ENCODE data around the gene LZTS2. TPM values are rescaled to one million over a fixed set of nuclear protein-coding genes. Genes with fewer than 3 reads are reported as not detected.

The LZTS2 gene
- total RNA-seq, 1 experiment from 2014 or later, result 93.0 TPM

GRCh38 chr10:100977436-100977835 lies 22.2 kb upstream of the LZTS2 start:
- CTCF ChIA-PET, result no interaction called here
- DNase-seq (ENCODE audit: low read depth, low spot score), result no peak
- Histone ChIP-seq H3K36me3 (ENCODE audit: control insufficient read depth in 1 of 2, insufficient read depth in 2 of 2, low read length in 2 of 2) (peaks cover 4 to 14% of the 10 kb centered on the region in 2 experiments; a peak in 3 of 4 replicates), H4K20me1 (ENCODE audit: insufficient read depth) (no peaks in the 10 kb centered on the region), H2AFZ (ENCODE audit: low read depth, low read length, poor library complexity, severe bottlenecking) (no peak overlapping the region), H3K27me3 (ENCODE audit: insufficient read depth, low read length) (no peaks in the 10 kb centered on the region), H3K9me3 (ENCODE audit: control insufficient read depth in 1 of 2, insufficient read depth in 1 of 2, low read depth in 1 of 2, low read length in 2 of 2) (no peaks in the 10 kb centered on the region), H3K9me2 (ENCODE audit: insufficient read depth) (no peaks in the 10 kb centered on the region), H3K4me2 (ENCODE audit: low read length) (no peak overlapping the region), H3K4me1 (ENCODE audit: control insufficient read depth in 1 of 2, insufficient read depth in 2 of 2, low read length in 2 of 2) (peaks cover 3 to 8% of the 10 kb centered on the region in 2 experiments; a peak in 3 of 4 replicates), H3K27ac (ENCODE audit: low read depth, low read length) (no peak overlapping the region), H3K79me2 (ENCODE audit: insufficient read depth, low read length) (no peaks in the 10 kb centered on the region), H3K9ac (ENCODE audit: low read length) (no peak overlapping the region), H3K4me3 (replicated peaks in 1 of 2; ENCODE audit: low read depth in 1 of 2, low read length in 2 of 2) (no peak overlapping the region)
- TF ChIP-seq TCF7L2 (IDR thresholded peaks at IDR 0.05; ENCODE audit: borderline replicate concordance, extremely low read depth, insufficient read depth, insufficient read length) (no peak), ELF1 (IDR thresholded peaks at IDR 0.05; ENCODE audit: borderline replicate concordance, low read depth) (no peak), POLR2A (IDR thresholded peaks at IDR 0.05; ENCODE audit: borderline replicate concordance, extremely low read depth, insufficient read depth, insufficient read length) (no peak), SRF (IDR thresholded peaks at IDR 0.05; ENCODE audit: low read depth) (no peak), JUND (IDR thresholded peaks at IDR 0.05) (no peak), REST (IDR thresholded peaks at IDR 0.05; ENCODE audit: low read depth) (no peak)
- TF ChIP-seq, protein P1, sequence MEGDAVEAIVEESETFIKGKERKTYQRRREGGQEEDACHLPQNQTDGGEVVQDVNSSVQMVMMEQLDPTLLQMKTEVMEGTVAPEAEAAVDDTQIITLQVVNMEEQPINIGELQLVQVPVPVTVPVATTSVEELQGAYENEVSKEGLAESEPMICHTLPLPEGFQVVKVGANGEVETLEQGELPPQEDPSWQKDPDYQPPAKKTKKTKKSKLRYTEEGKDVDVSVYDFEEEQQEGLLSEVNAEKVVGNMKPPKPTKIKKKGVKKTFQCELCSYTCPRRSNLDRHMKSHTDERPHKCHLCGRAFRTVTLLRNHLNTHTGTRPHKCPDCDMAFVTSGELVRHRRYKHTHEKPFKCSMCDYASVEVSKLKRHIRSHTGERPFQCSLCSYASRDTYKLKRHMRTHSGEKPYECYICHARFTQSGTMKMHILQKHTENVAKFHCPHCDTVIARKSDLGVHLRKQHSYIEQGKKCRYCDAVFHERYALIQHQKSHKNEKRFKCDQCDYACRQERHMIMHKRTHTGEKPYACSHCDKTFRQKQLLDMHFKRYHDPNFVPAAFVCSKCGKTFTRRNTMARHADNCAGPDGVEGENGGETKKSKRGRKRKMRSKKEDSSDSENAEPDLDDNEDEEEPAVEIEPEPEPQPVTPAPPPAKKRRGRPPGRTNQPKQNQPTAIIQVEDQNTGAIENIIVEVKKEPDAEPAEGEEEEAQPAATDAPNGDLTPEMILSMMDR (IDR thresholded peaks at IDR 0.05 in 2 of 3, conservative IDR thresholded peaks at IDR 0.05 in 1 of 3; ENCODE audit: borderline replicate concordance in 1 of 3, insufficient read depth in 1 of 3, low read depth in 2 of 3, low read length in 2 of 3), result no peak
- POLR2A ChIA-PET, result no interaction called here
- intact Hi-C loops (cut with micrococcal nuclease), result no loop called here
- no TSS peak for BruUV-seq (replicated peaks)
- no peak for ATAC-seq
- RAD21 ChIA-PET (ENCODE audit: low non-redundant PET in 1 of 2, low total read pairs in 2 of 2, uncharacterized antibody in 2 of 2, unreplicated experiment in 2 of 2), result no interaction called here
